ENCODE results near the gene CCDC12.
"Not testable (repeated sequence)": the region's sequence is repeated elsewhere in the genome, so short reads cannot be mapped to it uniquely, and the experiment has no call there.

Gene CCDC12

DNA sequence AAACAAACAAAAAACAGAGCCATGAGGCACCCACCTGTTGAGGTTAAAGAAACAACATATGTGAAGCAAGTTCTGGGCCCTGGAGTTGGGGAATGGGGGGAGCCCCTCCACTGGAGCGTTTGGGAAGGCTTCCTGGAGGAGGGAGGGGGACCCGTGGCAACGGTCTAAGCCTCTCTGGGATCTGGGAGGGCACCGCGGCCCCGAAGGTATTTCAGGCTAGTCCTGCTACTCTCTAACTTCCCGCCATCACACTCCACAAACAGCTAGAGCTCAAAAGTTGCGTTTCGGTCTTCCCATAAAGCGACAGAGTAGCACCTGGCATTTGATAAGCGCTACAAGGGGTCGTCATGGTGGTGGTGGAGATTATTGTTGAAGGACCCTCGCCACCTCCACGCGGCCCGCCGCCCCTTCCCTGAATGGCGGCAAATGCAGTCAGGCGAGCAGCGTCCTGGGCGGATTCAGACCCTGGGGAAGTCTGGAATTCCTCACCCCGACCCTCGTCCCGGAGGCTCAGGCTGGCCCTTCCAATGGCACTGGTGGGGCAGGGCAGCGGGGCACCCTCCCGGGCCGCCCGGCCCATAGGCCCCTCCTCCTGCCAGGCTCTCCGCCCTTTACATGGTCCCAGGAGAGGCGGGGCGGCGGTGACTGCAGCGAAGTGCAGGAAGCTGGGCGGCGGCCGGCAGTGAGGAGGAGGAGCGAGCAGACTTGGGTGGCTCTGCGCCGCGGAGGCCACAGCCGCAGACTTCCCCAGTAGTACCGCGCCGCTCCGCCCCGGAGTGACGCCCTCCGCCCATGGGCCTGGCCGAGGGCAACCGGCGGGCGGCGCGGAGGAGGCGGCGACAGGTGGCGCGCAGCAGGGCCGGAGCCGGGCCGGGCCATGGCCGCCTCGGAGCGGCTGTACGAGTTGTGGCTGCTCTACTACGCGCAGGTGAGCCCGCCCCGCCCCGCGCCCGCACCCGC is 2.7 kb upstream of the CCDC12 start, which contains the start of gene NBEAL2:
NBEAL2 (plus strand) TSS at position 682 of the 960 bp plus-strand sequence; CDS start at position 878, 196 bp downstream.
- DNase-seq = peak; percentile 97 to 98

DNA sequence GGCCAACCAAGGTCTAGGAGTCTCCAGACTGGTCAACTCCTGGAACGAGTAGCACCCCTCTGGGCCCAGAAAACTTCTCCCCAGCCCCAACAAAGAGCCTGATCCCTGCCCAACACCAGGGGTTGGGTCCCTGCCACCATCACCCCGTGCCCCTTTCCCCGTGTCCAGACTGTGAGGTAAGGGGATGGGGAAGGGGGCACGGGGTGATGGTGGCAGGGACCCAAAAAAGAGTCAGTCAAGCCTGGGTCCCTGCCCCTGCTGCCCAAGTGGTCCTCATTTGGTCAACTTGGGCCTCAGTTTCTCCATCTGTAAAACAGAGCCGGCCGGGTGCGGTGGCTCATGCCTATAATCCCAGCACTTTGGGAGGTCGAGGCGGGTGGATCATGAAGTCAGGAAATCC is 1.8 kb upstream of the CCDC12 start:
- no peak for DNase-seq

DNA sequence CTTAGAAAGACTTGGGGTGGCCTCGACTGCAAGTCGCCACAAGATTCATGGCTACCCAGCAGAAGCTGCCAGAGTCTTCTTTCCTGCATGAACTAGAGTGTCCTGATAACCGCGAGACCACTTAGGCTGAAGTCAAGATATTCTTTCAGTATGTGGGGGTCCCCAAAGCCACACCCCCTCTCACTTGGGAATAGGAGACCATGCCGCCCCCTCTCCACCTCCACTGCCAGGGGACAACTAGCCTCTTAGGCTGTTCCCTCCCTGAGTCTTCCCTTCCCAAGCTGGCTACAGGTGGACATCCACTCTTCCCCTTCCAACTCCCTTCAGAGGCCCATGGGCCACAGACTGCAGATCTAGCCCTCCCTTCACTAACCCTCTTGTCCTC is 1.3 kb upstream of the CCDC12 start:
- no peak for DNase-seq

DNA sequence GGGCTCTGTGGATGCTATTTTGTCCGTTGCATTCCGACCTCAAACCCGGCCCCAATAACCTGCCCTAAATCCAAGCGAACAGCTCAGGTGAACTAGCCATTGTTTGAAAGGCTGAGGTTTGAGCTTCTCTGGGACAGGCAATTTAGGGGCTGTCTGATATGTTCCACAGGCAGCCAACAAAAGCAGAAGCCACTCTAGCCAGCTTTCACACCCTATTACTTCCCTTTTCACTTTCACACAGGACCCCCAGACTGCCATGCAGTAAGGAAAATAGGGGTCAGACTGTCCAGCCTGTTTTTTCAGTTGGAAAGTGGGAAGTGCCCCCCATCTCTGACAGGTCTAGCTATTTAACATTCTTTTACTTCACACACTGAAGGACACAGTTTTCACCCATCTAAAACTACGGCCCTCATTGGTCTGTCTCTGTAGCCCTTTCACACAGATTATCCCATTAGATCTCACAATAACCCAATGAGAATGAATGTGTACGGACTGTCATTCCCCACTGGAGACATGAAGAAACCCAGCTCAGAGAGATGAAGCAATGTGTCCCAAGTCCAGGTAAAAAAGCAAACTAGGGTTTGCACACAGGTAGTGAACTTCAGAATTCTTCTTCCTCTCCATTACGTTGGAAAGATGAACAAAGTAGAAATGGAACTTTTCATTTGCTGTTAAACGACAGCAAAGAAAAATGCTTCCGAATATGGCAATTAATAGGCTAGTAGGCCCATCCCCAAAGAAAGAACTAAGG is 1.9 kb downstream of the CCDC12 start:
- DNase-seq = no peak

DNA sequence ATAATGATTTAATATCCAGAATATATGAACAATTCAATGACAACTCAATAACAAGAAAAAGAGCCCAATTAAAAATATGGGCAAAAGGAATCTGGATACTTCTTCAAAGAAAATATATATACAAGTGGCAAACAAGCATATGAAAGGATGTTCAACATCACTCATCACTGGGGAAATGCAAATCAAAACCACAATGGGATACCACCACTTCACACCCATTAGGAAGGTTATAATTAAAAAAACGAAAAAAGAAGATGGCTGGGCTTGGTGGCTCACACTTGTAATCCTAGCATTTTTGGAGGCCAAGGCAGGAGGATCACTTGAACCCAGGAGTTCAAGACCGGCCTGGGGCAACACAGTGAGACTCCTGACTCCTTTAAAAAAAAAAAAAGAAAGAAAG is 4.1 kb downstream of the CCDC12 start:
- DNase-seq = no peak

DNA sequence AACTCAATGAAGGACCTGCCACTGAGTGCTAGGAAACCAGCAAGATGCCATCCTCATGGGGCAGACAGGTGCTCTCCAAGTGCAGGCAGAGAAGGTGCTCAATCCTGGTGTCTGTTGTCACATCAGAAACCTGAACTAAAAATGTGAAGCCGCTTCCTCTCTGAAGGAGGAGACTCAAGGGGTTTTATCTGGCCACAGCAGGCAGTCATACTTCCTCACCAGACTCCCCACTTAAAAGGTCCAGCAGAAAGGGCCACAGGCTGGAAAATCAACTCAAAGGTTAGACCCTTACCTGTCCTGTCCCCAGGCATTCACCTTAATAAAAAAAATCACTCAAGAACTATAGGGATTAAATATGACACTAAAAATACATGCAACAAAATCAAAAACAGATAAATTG is 4.8 kb downstream of the CCDC12 start:
- DNase-seq = no peak

DNA sequence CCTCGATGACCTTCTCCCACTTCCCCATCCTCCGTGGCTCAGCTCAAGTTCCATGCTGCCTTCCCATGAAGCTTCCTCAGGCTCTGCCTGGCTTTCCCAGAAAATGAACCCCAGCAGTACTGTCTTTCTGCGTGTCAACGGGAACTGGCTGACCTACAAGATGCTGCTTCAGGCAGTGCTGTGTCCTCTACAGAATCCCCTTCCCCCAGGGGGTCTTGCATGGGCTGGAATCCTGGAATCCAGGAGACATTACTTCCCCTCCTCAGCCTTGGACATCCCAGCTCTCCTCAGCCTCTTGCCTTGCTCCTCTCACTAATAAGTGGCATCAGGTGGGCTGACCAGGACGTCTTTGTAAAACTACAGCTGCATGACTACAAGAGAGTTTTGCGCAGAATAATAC is 5.4 kb downstream of the CCDC12 start:
- DNase-seq = no peak

DNA sequence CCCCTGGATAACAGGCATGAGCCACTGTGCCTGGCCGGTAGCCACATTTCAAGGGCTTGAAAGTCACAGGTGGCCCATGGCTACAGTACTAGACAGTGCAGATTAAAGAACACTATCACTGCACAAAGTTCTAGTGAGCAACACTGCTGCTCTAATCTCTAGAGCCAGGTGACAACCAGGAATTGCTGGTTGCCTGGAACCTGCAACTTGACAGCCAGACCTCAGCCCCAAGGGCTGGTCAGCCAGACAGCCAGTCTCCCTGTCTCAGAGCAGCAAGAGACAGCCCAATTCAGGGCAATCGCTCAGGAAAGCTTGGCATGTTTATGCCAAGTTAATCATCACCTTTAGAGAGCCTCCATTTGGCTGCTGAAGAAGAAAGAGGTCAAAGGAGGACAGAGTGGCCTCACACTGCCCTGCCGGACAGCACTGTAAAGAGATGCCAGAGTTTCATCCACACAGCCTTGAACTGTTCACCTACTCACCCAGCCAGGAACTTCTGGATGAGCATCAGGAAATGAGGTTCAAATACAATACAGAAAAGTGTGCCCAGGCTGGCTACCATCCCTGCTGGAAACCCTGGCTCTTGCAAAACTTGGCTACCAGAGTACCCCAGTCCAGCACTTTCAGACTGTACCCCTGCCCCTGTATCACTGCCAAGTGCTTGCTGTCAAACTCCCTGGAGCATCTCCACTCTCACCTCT is 6.0 kb downstream of the CCDC12 start:
- DNase-seq = no peak

DNA sequence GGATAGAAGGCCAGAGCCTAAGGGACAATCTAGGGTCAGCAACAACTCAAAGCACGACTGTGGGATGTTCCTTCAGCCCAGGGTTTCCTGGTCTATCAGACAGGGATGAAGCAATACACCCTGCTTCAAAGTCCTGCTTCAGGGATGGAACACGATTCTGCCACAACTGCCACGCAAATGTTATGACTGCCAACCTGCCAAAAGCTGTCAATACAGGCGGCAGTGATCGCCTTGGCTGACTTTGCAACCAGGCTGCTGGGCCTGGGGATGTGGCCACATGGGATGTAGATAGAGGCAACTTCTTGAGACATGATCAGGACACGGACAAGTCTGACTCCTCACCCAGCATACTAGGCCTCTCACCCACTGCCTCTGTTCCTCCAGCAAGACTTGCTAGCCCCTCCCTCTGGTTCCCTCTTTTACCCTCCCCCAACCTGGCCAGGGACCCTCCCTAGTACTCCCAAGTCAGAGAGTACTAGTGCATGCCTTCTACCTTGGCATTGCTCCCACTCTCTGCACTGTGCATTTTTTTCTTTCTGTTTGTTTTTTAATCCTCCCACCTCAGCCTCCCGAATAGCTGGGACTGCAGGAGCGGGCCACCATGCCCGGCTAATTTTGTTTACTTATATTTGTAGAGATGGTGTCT is 7.6 kb downstream of the CCDC12 start:
- DNase-seq = no peak

DNA sequence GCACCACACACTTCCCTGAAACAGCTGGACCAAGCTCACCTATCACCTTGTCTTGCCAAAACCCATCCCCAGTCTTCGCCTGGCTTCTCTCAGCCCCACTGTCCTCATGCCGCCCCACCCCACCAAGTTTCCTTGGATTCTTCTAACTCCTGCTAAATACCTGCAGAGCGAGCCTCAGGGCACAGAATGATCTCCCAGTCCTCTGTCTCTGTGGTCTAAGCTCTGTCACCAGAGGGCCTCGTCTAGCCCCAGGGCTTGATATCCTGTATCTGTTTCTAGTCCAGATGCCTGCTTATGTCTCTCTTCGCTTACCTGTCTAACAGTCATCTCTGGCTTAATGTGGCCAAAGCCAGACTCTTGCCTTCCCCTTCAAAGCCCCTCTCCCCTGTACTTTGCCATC is 9.7 kb downstream of the CCDC12 start:
- DNase-seq = no peak

DNA sequence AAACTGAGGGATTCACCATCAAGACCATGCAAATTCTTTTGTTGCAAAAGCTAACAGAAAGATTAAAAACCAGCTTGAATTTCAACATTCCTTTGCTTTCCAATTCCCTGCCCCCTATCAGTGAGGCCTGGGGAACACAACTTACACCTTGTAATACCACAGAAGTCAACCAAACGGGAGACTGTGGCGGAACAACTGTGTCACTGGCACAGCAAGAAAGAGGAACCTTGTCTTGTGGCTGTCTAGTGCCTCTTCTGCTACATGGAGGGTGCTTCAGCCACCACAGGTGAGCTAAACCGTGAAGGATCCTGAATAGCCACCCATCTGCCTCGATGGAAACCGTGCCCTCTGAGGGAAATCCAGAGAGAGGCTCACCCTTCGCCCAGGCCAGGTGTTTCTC is 11.4 kb downstream of the CCDC12 start:
- peak; percentile 26 to 47 for DNase-seq

DNA sequence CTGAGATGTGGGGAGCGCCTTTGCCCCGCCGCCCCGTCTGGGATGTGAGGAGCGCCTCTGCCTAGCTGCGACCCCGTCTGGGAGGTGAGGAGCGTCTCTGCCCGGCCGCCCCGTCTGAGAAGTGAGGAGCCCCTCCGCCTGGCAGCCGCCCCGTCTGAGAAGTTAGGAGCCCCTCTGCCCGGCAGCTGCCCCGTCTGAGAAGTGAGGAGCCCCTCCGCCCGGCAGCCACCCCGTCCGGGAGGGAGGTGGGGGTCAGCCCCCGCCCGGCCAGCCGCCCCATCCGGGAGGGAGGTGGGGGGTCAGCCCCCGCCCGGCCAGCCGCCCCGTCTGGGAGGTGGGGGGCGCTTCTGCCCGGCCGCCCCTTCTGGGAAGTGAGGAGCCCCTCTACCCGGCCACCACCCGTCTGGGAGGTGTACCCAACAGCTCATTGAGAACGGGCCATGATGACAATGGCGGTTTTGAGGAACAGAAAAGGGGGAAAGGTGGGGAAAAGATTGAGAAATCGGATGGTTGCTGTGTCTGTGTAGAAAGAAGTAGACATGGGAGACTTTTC is 12.4 kb downstream of the CCDC12 start:
- DNase-seq = not testable (repeated sequence)

DNA sequence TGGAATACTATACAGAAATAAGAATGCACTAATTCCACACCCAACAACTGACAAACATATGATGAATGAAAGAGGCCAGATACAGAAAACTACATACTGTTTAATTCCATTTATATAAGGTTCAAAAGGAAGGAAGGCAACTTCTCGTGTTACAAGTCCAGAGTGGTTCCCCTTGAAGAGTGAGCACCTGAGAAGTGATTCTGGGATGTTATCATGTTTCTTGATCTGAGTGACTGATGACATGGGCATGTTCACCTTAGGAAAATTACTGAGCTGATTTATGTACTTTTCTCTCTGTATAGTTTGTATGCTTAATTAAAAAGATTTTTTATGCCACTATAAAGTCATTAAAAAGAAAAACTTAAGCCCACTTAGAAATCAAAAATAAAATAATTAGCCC is 13.6 kb downstream of the CCDC12 start:
- no peak for DNase-seq

DNA sequence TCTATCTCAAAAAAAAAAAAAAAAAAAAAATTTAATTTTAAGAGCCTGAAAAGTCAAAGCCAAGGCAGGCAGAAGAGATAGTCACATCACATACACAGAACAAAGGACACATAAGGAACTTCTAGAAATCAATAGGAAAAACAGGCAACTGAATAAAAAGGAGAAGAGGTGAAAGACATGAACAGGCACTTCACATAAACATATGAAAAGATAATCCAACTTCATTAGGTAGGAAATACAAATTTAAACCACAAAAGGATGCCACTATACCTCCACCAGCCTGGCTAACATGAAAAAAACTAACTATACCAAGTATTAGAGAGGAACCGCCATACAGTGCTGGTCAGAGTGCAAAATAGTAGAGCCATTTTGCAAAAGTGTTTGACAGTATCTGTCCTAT is 14.1 kb downstream of the CCDC12 start:
- no peak for DNase-seq

DNA sequence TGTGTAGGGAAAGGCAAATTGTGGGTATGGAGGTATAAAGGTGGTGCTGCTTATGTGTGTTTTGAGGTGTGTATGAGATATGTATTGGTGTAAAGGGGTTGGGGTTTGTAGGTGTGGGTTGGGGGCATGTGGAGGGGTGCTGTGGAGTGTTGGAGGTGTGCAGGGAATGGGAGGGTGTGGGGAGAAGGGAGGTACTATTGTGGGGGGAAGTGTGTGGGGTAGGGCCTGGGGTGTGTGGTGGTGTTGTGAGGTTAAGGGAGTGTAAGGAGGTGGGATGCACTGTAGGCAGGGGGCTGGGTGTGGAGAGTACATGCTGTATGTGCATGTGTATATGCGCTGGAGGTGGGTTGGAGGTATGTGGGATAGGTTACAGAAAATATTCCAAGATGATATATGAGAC is 15.7 kb downstream of the CCDC12 start:
- DNase-seq = no peak

DNA sequence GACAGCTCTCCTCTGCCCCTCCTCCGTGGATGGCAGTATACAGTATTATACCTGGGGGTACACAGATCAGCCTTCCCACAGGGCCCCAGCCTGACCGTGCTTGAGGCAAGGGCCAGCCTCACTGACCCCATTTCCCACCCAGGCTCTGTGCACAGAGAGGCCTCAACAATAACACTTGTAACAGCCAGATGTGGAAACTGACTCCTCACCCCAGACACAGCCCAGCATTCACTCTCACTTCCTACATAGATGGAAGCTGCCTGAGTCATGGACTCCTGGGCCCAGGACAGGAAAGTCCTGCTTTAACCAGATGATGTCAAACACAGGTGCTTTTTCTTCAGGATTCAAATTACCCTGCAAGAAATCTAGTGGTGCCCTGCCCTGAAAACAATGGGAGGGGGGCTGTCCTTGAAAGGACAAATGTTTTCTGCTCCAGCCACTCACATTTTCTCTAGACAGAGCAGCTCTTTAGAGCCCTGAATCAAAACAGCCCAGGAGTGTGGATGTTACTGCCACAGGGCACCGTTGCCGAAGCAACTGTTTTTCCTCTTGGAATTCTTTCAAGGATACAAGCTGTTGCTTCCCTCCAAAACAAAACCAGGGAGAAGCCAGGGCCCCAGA is 16.4 kb downstream of the CCDC12 start:
- DNase-seq = peak; percentile 27 to 38

DNA sequence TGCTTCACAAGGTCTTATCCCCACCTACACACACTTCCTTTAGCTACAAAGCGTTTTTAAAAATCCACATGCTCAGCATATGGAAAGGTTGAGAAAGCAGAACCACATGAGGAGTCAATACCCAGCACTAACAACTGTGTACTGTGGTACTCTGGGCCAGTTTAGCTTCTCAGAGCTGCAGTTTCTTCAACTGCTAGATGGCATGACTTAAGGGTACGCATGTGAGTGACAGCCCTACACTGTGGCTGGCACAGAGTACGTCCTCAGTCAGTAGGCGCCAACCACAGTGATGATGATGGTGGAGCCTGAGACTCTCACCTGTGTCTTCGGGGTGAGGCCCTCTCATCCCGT is 17.4 kb downstream of the CCDC12 start:
- peak; percentile 49 to 57 for DNase-seq

DNA sequence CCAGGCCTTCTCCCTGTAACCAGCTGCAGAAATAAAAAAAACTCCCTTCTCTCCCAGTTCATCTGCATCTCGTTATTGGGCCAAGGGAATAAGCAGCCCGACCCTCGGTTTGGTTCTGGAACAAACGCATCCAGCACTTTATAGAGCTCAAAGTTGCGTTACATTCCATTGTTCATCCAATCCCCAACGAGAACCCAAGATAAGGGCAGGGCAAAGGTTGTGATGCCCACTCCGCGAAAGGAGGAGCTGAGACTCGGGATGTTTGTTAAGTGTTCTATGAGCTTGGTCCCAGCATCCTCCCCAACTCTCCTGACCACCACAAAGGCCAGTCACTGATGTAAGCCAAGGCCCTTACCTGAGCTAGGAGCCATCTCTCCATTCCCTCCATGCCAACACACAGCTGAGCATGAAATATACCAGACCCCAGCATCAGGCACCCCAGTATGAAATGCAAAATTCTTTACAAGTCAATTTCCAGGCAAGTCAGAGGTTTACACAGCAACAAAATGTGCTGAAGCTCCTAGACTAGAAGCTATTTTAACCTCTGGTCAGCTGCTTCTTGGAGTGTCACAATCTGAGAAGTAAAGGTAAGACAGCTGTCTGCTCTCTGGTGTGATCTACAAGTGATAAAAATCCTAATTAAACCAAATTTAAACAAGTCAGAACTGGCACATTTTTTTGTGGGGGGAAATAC is 17.9 kb downstream of the CCDC12 start:
- no peak for DNase-seq

DNA sequence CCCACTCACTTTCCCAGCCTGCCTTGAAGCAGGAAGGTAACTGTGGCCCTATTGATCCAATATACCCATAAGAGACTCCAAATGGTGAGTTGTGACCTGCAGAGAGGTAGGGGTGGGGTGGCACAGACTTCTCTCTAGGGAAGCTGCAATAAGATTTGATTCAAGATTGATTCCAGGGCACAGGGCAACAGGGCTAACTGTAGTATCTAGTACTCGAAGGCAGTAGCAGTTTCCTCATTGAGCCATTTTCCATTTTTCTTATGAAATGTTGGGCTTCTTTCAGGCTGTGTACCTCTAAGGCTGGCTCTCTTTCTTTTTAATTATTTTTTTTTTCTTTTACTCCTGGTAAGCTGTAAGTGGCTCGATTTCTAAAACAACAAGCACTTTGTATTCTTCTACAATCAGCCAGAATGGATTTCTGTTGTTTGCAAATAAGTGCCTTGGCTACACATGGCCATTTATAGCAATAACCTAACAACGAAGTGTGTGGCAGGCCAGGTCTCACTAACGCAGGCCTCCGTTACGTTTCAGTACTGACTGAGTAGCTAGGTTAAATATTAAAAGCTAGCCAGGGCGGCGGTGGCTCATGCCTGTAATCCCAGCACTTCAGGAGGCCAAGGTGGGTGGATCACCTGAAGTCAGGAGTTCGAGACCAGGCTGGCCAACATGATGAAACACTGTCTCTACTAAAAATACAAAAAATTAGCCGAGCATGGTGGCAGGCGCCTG is 19.3 kb downstream of the CCDC12 start:
- no peak for DNase-seq

DNA sequence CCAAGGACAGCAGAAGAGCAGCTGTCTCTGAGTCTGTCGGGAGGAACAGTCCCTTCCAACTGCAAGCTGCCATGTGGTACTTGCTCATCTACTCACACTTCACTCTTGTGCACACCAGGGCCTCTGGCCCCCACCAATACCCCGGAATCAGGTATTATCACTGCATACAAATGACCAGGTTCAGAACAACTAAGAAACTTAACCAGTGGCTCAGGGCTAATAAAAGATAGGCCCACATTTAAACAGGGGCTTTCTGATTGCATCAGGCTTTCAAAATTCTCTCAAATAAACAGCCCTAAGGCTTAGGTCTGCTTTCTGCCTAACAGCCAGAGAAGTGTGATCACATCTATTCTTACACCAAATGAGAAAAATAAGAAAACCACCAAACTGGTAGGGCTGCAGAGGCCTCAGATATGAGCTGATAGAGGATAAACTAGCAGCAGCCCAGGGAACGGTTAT is 20.7 kb downstream of the CCDC12 start:
- no peak for DNase-seq

DNA sequence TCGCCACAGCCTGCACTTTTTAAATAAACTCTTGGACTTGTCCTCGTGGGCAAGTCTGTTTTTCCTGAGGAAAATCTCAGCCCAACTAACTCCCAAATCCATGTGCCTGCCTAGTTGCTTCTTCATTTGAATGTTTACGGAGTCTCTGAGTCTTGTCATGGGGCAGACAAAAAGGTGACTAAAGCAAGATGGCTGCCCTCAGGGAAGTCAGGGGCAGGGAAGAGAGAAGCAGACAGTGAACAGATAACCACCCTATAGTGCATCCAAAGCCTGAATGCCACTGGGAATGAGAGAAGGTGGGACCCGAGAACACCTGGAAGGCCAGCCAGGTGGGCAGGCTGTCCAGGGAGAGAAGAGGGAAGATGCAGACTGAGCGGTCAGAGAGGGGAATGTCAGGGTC is 21.4 kb downstream of the CCDC12 start:
- DNase-seq = no peak
